MM.1S (cell line): ENCODE results near the gene MPP3.

Experiments used
- EZH2 ChIP-seq: fragments of 300-600 bp; sonication (generic); optimal IDR thresholded peaks from 2 replicates; pipeline ENCODE3; 2017; ENCODE audit warnings: low read depth, mild to moderate bottlenecking, antibody characterized with exemption, low read length, mixed read lengths
- EZH2phosphoT487 ChIP-seq: fragments of 300-600 bp; sonication (generic); IDR thresholded peaks from 2 replicates; pipeline ENCODE4 v1.6.1; 2018; ENCODE audit warnings: antibody characterized with exemption, low read length
- TF ChIP-seq, protein P1 (sequence below): fragments of 300-600 bp; sonication (generic); IDR thresholded peaks from 2 replicates; pipeline ENCODE4 v1.5.1; 2016; ENCODE audit warnings: antibody characterized with exemption, low read length, mixed read lengths

GRCh38 chr17:43845766-43846165, 12.8 kb upstream of the MPP3 start:
- TF ChIP-seq EZH2, result no peak
- TF ChIP-seq, protein P1, sequence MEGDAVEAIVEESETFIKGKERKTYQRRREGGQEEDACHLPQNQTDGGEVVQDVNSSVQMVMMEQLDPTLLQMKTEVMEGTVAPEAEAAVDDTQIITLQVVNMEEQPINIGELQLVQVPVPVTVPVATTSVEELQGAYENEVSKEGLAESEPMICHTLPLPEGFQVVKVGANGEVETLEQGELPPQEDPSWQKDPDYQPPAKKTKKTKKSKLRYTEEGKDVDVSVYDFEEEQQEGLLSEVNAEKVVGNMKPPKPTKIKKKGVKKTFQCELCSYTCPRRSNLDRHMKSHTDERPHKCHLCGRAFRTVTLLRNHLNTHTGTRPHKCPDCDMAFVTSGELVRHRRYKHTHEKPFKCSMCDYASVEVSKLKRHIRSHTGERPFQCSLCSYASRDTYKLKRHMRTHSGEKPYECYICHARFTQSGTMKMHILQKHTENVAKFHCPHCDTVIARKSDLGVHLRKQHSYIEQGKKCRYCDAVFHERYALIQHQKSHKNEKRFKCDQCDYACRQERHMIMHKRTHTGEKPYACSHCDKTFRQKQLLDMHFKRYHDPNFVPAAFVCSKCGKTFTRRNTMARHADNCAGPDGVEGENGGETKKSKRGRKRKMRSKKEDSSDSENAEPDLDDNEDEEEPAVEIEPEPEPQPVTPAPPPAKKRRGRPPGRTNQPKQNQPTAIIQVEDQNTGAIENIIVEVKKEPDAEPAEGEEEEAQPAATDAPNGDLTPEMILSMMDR, result no peak
- no peak for TF ChIP-seq EZH2phosphoT487
